NB4 (cell line): ENCODE measurements around the gene IL34.

Source experiments
- DNase-seq: peaks from one replicate; pipeline ENCODE4 v3.0.0; 2010; ENCODE audit warnings: low read depth
- H3K4me3 ChIP-seq: one replicate; pipeline ENCODE4 v1.5.1; 2011; ENCODE audit warnings: mild to moderate bottlenecking, low read depth, low read length, moderate library complexity
- CTCF ChIP-seq: IDR thresholded peaks from one replicate; pipeline ENCODE4 v1.5.1; 2012; ENCODE audit warnings: low read depth, low read length
- MAX ChIP-seq: IDR thresholded peaks from 2 replicates; pipeline ENCODE4 v1.6.1; 2011; ENCODE audit warnings: low read depth, low read length
- MYC ChIP-seq: IDR thresholded peaks from 2 replicates; pipeline ENCODE4 v1.6.1; 2011; ENCODE audit warnings: low read depth, low read length
- POLR2A ChIP-seq: IDR thresholded peaks from 2 replicates; pipeline ENCODE4 v1.6.1; 2011; ENCODE audit warnings: mild to moderate bottlenecking; ENCODE audit not compliant: insufficient read length; ENCODE audit errors: extremely low read depth

The IL34 gene

GRCh38 chr16:70674221-70675014 is 28.1 kb downstream of the IL34 start:
- no peak overlapping the region for H3K4me3 ChIP-seq
- DNase-seq = no peak
- TF ChIP-seq CTCF (no peak), MAX (no peak), POLR2A (peak; percentile 5), MYC (no peak)

GRCh38 chr16:70675851-70676513 is 29.6 kb downstream of the IL34 start:
- peak; percentile 7 for DNase-seq
- no peak for TF ChIP-seq MAX
- TF ChIP-seq CTCF = no peak
- no peak for TF ChIP-seq MYC
- TF ChIP-seq POLR2A = no peak
- no peak overlapping the region for H3K4me3 ChIP-seq

- TF ChIP-seq MYC (no peak), CTCF (no peak), POLR2A (no peak), MAX (no peak)
- DNase-seq = no peak
- no peak overlapping the region for H3K4me3 ChIP-seq
Measured at GRCh38 chr16:70676675-70677498, 30.5 kb downstream of the IL34 start.

GRCh38 chr16:70677499-70678120 is 31.3 kb downstream of the IL34 start:
- DNase-seq = no peak
- no peak overlapping the region for H3K4me3 ChIP-seq
- no peak for TF ChIP-seq MAX
- no peak for TF ChIP-seq MYC
- no peak for TF ChIP-seq CTCF

GRCh38 chr16:70678121-70678897 is 31.9 kb downstream of the IL34 start:
- no peak for DNase-seq
- TF ChIP-seq POLR2A = no peak
- no peak for TF ChIP-seq CTCF
- no peak for TF ChIP-seq MAX
- no peak for TF ChIP-seq MYC
- H3K4me3 ChIP-seq = no peak overlapping the region
